ENCODE measurements around the gene ACTL10. TPM values are rescaled to one million over a fixed set of nuclear protein-coding genes. Genes with fewer than 3 reads are reported as not detected.

ACTL10 gene
- total and polyA plus RNA-seq, 2 of the 13 experiments (the other 11 are each of a cell fraction or from before 2014, with no cell fraction given), result not detected

DNA sequence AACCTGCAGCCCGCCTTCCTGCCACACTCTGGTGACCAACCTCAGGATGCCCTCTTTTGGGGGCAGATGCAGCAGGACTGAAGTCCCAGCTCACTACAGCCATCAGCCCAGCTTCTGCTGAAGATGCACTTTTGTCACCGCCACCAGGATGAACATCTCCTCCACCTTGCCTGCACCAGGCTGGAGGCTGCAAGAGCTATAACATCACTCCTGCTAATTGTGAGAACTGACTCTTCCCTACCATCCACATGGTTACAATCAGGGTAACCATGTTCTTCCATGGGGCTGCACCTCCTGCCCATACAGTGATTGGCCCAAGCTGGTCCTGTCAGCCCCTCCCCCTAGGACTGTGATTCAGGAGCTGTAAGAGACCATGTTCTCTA lies 2.0 kb upstream of the ACTL10 start:
- CTCF ChIA-PET (ENCODE audit: low intra/inter-chr PET ratio, low total read pairs), result no interaction called here
- peaks cover 30% of the 10 kb centered on the region for H3K4me1 ChIP-seq (ENCODE audit: insufficient read depth, low read length)
- FAIRE-seq (no peak), ATAC-seq (peak; percentile 2), DNase-seq (ENCODE audit: low spot score) (no peak)
- POLR2A ChIA-PET, result interaction anchor here (0.5 to 3.7 kb wide), 12 partner anchors 8 to 292 kb away, joined by 3 to 19 read pairs (median 6); partner anchors contain the start of genes CBFA2T2, CHMP4B, NECAB3 and ZNF341
- peak overlapping the region; percentile 80; the same call in 1 of the 2 replicates for H3K9ac ChIP-seq (ENCODE audit: insufficient read depth, low read depth, low read length)
- H3K27me3 ChIP-seq (ENCODE audit: control insufficient read depth in 1 of 2, insufficient read depth in 2 of 2, low read length in 2 of 2), result no peaks in the 10 kb centered on the region; a peak in 1 of 5 replicates
- peak overlapping the region; percentile 65 for H3K27ac ChIP-seq (ENCODE audit: extremely low read length, insufficient read depth, low read length)
- H3K36me3 ChIP-seq (replicated peaks in 1 of 2; ENCODE audit: control insufficient read depth in 1 of 2, insufficient read depth in 2 of 2, low read length in 2 of 2), result peaks cover 28 to 32% of the 10 kb centered on the region in 2 experiments
- H3K9me3 ChIP-seq (ENCODE audit: low read length), result no peaks in the 10 kb centered on the region
- BruUV-seq (replicated peaks), result no TSS peak
- 96% methylated on average over 2 of the region's 2 CpGs for WGBS (ENCODE audit: low lambda C conversion rate)
- H4K20me1 ChIP-seq (ENCODE audit: insufficient read depth, low read length), result no peaks in the 10 kb centered on the region
- H3K4me2 ChIP-seq (ENCODE audit: low read depth, low read length), result peak overlapping the region; percentile 98
- H2AFZ ChIP-seq (ENCODE audit: low read length), result no peak overlapping the region
- in situ Hi-C loops (cut with HindIII; ENCODE audit: extremely low pct_ligation_motif_present, low pct_unique_long_range_greater_than_20kb) (no loop called here), intact Hi-C loops (cut with micrococcal nuclease; ENCODE audit: unreplicated experiment) (loop anchor here (5.0 kb wide), 1 partner anchor 262 kb away; the partner anchor contains the start of gene CDK5RAP1)
- H3K4me3 ChIP-seq (replicated peaks in 1 of 3; ENCODE audit: insufficient read depth in 1 of 3, low read depth in 2 of 3, low read length in 3 of 3), result peak overlapping the region in 1 of 3 experiments; percentile 88; a peak in 2 of 6 replicates
- peaks cover 8% of the 10 kb centered on the region for H3K79me2 ChIP-seq (ENCODE audit: insufficient read depth, low read length)
- TF ChIP-seq, protein P1, sequence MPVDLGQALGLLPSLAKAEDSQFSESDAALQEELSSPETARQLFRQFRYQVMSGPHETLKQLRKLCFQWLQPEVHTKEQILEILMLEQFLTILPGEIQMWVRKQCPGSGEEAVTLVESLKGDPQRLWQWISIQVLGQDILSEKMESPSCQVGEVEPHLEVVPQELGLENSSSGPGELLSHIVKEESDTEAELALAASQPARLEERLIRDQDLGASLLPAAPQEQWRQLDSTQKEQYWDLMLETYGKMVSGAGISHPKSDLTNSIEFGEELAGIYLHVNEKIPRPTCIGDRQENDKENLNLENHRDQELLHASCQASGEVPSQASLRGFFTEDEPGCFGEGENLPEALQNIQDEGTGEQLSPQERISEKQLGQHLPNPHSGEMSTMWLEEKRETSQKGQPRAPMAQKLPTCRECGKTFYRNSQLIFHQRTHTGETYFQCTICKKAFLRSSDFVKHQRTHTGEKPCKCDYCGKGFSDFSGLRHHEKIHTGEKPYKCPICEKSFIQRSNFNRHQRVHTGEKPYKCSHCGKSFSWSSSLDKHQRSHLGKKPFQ (CRISPR knock-in tag; IDR thresholded peaks at IDR 0.05; ENCODE audit: insufficient replicate concordance), result no peak
- no peak for TF ChIP-seq DR1 (CRISPR knock-in tag; IDR thresholded peaks at IDR 0.05)
- TF ChIP-seq PAF1 (CRISPR knock-in tag; IDR thresholded peaks at IDR 0.05), result no peak
- TF ChIP-seq, protein P2, sequence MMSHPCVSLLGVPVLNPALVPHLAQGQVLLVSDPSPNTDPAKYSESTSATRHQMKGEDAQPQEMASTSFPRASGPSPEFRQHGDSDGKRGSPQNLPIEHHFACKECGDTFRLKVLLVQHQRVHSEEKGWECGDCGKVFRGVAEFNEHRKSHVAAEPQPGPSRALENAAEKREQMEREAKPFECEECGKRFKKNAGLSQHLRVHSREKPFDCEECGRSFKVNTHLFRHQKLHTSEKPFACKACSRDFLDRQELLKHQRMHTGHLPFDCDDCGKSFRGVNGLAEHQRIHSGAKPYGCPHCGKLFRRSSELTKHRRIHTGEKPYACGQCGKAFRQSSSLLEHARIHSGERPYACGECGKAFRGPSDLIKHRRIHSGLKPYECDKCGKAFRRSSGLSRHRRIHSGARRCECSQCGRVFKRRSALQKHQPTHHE (CRISPR knock-in tag; IDR thresholded peaks at IDR 0.05; ENCODE audit: borderline replicate concordance), result no peak
- TF ChIP-seq DMAP1 (CRISPR knock-in tag; IDR thresholded peaks at IDR 0.05), result no peak
- TF ChIP-seq ZNF383 (CRISPR knock-in tag; IDR thresholded peaks at IDR 0.05; ENCODE audit: borderline replicate concordance), result 0 out of 2 replicates have a peak, but pooled peaks have one; percentile 10
- TF ChIP-seq SP5 (CRISPR knock-in tag; IDR thresholded peaks at IDR 0.05; ENCODE audit: borderline replicate concordance, low read depth), result no peak
- TF ChIP-seq MXI1 (IDR thresholded peaks at IDR 0.05; ENCODE audit: borderline replicate concordance, low read depth, low read length), result no peak
- peak in 1 of 2 experiments; percentile 50; a peak in 1 of 4 replicates for TF ChIP-seq POLR2A (IDR thresholded peaks at IDR 0.05; ENCODE audit: insufficient read depth in 1 of 2, low read depth in 2 of 2, low read length in 2 of 2)
- no peak for TF ChIP-seq MAX (IDR thresholded peaks at IDR 0.05)
- peak; percentile 76 for TF ChIP-seq MAFF (IDR thresholded peaks at IDR 0.05; ENCODE audit: low read depth, low read length)
- TF ChIP-seq, protein P3, sequence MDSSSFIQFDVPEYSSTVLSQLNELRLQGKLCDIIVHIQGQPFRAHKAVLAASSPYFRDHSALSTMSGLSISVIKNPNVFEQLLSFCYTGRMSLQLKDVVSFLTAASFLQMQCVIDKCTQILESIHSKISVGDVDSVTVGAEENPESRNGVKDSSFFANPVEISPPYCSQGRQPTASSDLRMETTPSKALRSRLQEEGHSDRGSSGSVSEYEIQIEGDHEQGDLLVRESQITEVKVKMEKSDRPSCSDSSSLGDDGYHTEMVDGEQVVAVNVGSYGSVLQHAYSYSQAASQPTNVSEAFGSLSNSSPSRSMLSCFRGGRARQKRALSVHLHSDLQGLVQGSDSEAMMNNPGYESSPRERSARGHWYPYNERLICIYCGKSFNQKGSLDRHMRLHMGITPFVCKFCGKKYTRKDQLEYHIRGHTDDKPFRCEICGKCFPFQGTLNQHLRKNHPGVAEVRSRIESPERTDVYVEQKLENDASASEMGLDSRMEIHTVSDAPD (CRISPR knock-in tag; IDR thresholded peaks at IDR 0.05), result no peak
- TF ChIP-seq ZNF746 (CRISPR knock-in tag; IDR thresholded peaks at IDR 0.05), result no peak
- TF ChIP-seq XRCC5 (optimal IDR thresholded peaks at IDR 0.05; ENCODE audit: low read length), result no peak
- TF ChIP-seq MEF2D (CRISPR knock-in tag; IDR thresholded peaks at IDR 0.05), result no peak
- TF ChIP-seq JDP2 (CRISPR knock-in tag; IDR thresholded peaks at IDR 0.05; ENCODE audit: borderline replicate concordance), result no peak
- no peak for TF ChIP-seq PHF8 (CRISPR knock-in tag; IDR thresholded peaks at IDR 0.05)
- no peak for TF ChIP-seq ZNF30 (CRISPR knock-in tag; IDR thresholded peaks at IDR 0.05)
- TF ChIP-seq CHD4 (IDR thresholded peaks at IDR 0.05; ENCODE audit: borderline replicate concordance, low read length), result no peak
- no peak for TF ChIP-seq NCOA2 (CRISPR knock-in tag; IDR thresholded peaks at IDR 0.05)
- no peak for TF ChIP-seq BCL6 (CRISPR knock-in tag; IDR thresholded peaks at IDR 0.05)
